K562 (cell line): ENCODE data around the gene TMEM87A.

Experiments used
- ATF1 ChIP-seq, 2 experiments: fragments of 450-650 bp in 1 of 2; IDR thresholded peaks; 2 replicates each; pipeline ENCODE4 v1.6.1; 2016; ENCODE audit warnings: missing compliant biosample characterization in 1 of 2, missing genetic modification characterization in 1 of 2
- CTCF ChIP-seq, 3 experiments: IDR thresholded peaks in 2 of 3; conservative IDR thresholded peaks in 1 of 3; 2 replicates each; pipeline ENCODE4 v1.5.1; 2011 to 2012; ENCODE audit warnings: low read length in 3 of 3, mild to moderate bottlenecking in 3 of 3, control low read depth in 2 of 3, improper control_type of control experiment in 1 of 3, inconsistent platforms in 1 of 3, low read depth in 1 of 3, mixed read lengths in 1 of 3, moderate library complexity in 1 of 3; ENCODE audit not compliant: insufficient read depth in 2 of 3
- E2F4 ChIP-seq: sonication (generic); formaldehyde crosslinking; IDR thresholded peaks from 2 replicates; pipeline ENCODE4 v1.8.0; 2022; ENCODE audit warnings: mild to moderate bottlenecking, low read depth, missing genetic modification reagents
- ELF2 ChIP-seq: fragments of 250-450 bp; sonication (Bioruptor Pico); IDR thresholded peaks from 2 replicates; pipeline ENCODE4 v1.5.0; 2021; ENCODE audit warnings: mild to moderate bottlenecking
- POLR2A ChIP-seq: fragments of 450-650 bp; conservative IDR thresholded peaks from 2 replicates; pipeline ENCODE4 v1.6.1; 2016
- THRAP3 ChIP-seq: fragments of 450-650 bp; IDR thresholded peaks from 2 replicates; pipeline ENCODE4 v1.6.1; 2016; ENCODE audit warnings: mild to moderate bottlenecking, inconsistent platforms, borderline replicate concordance
- ZNF512 ChIP-seq: IDR thresholded peaks from 2 replicates; pipeline ENCODE4 v1.6.1; 2016; ENCODE audit warnings: missing genetic modification characterization, missing compliant biosample characterization
- ZSCAN29 ChIP-seq: fragments of 450-650 bp; IDR thresholded peaks from 2 replicates; pipeline ENCODE4 v1.6.1; 2017

GRCh38 chr15:42172475-42172874, 100.8 kb downstream of the TMEM87A start:
- TF ChIP-seq THRAP3: no peak
- no peak for TF ChIP-seq ZSCAN29
- no peak for TF ChIP-seq E2F4
- TF ChIP-seq CTCF (IDR thresholded peaks at IDR 0.05 in 2 of 3, conservative IDR thresholded peaks at IDR 0.05 in 1 of 3; ENCODE audit: insufficient read depth in 2 of 3, low read depth in 1 of 3, low read length in 3 of 3): no peak
- TF ChIP-seq ATF1 (CRISPR knock-in tag; IDR thresholded peaks at IDR 0.05): no peak
- no peak for TF ChIP-seq ATF1 (tag; IDR thresholded peaks at IDR 0.05)
- no peak for TF ChIP-seq ELF2 (CRISPR knock-in tag)
- no peak for TF ChIP-seq POLR2A
- TF ChIP-seq ZNF512 (tag): no peak
